DOHH2 (cell line): ENCODE results near the gene IGSF22.

Experiments
- H3F3A ChIP-seq: fragments of 200-600 bp; sonication (generic), shearing (Covaris generic); 2 replicates; pipeline ENCODE4 v1.6.0; 2016; ENCODE audit warnings: antibody characterized with exemption, mild to moderate bottlenecking; ENCODE audit not compliant: control insufficient read depth, insufficient read depth
- H3K27ac ChIP-seq: fragments of 200-600 bp; sonication (generic); 2 replicates; pipeline ENCODE4 v1.5.1; 2014; ENCODE audit warnings: low read depth, mild to moderate bottlenecking, low read length, moderate library complexity
- H3K27me3 ChIP-seq: fragments of 200-600 bp; sonication (generic); 2 replicates; pipeline ENCODE4 v1.6.1; 2014; ENCODE audit warnings: mild to moderate bottlenecking, low read length, mixed read lengths; ENCODE audit not compliant: control insufficient read depth
- H3K36me3 ChIP-seq: fragments of 200-600 bp; sonication (generic); 2 replicates; pipeline ENCODE4 v1.6.1; 2014; ENCODE audit warnings: mild to moderate bottlenecking, low read length, moderate library complexity, mixed read lengths; ENCODE audit not compliant: control insufficient read depth
- H3K4me1 ChIP-seq: fragments of 200-600 bp; sonication (generic); 2 replicates; pipeline ENCODE4 v1.6.1; 2014; ENCODE audit warnings: mild to moderate bottlenecking, low read length, mixed read lengths; ENCODE audit not compliant: control insufficient read depth
- H3K4me2 ChIP-seq: fragments of 200-600 bp; sonication (generic); 2 replicates; pipeline ENCODE4 v1.6.0; 2014; ENCODE audit warnings: mild to moderate bottlenecking, low read length, moderate library complexity
- H3K4me3 ChIP-seq: fragments of 200-600 bp; sonication (generic); 2 replicates; pipeline ENCODE4 v1.5.1; 2014; ENCODE audit warnings: mild to moderate bottlenecking, low read length, mixed read lengths
- H3K79me2 ChIP-seq: fragments of 200-600 bp; sonication (generic); 2 replicates; pipeline ENCODE4 v1.6.1; 2014; ENCODE audit warnings: mild to moderate bottlenecking, low read length, mixed read lengths; ENCODE audit not compliant: control insufficient read depth
- H3K9me2 ChIP-seq: fragments of 200-600 bp; sonication (generic); replicated peaks from 2 replicates; pipeline ENCODE4 v1.6.1; 2014; ENCODE audit warnings: mild to moderate bottlenecking, low read length, mixed read lengths; ENCODE audit not compliant: control insufficient read depth
- H3K9me3 ChIP-seq: fragments of 200-600 bp; sonication (generic); 2 replicates; pipeline ENCODE4 v1.6.1; 2014; ENCODE audit warnings: antibody characterized with exemption, low read length, mixed read lengths; ENCODE audit not compliant: control insufficient read depth, insufficient read depth
- H4K20me1 ChIP-seq: fragments of 200-600 bp; sonication (generic); 2 replicates; pipeline ENCODE4 v1.6.0; 2014; ENCODE audit warnings: low read depth, mild to moderate bottlenecking, antibody characterized with exemption, low read length, moderate library complexity; ENCODE audit not compliant: control insufficient read depth, insufficient read depth
- CTCF ChIP-seq: fragments of 200-600 bp; sonication (generic); IDR thresholded peaks from one replicate; pipeline ENCODE4 v1.5.1; 2014; ENCODE audit warnings: antibody characterized with exemption, mild to moderate bottlenecking, low read depth, low read length; ENCODE audit not compliant: poor library complexity, severe bottlenecking
- EZH2phosphoT487 ChIP-seq: fragments of 200-600 bp; sonication (generic); IDR thresholded peaks from 2 replicates; pipeline ENCODE4 v1.6.1; 2017; ENCODE audit warnings: borderline replicate concordance, mild to moderate bottlenecking, antibody characterized with exemption, low read length, moderate library complexity, mixed read lengths

IGSF22 gene

GRCh38 chr11:18709414-18709813 is 16.6 kb downstream of the IGSF22 start:
- Histone ChIP-seq H4K20me1 (no peaks in the 10 kb centered on the region), H3K79me2 (no peaks in the 10 kb centered on the region), H3K27me3 (peaks cover 29% of the 10 kb centered on the region), H3K9me3 (no peaks in the 10 kb centered on the region), H3K9me2 (no peaks in the 10 kb centered on the region), H3F3A (no peaks in the 10 kb centered on the region; the same call in 1 of the 2 replicates), H3K4me1 (peaks cover 14% of the 10 kb centered on the region), H3K4me2 (no peak overlapping the region), H3K27ac (no peak overlapping the region), H3K36me3 (no peaks in the 10 kb centered on the region), H3K4me3 (no peak overlapping the region)
- TF ChIP-seq EZH2phosphoT487 (no peak), CTCF (no peak)

- H3K79me2 ChIP-seq, result no peaks in the 10 kb centered on the region
- H4K20me1 ChIP-seq, result no peaks in the 10 kb centered on the region
- TF ChIP-seq CTCF, result no peak
- TF ChIP-seq EZH2phosphoT487, result no peak
- no peaks in the 10 kb centered on the region for H3K36me3 ChIP-seq
- no peak overlapping the region for H3K4me3 ChIP-seq
- no peaks in the 10 kb centered on the region for H3K9me2 ChIP-seq
- H3K4me1 ChIP-seq, result peaks cover 14% of the 10 kb centered on the region
- no peak overlapping the region for H3K4me2 ChIP-seq
- no peaks in the 10 kb centered on the region for H3K9me3 ChIP-seq
- H3K27ac ChIP-seq, result no peak overlapping the region
- peaks cover 29% of the 10 kb centered on the region for H3K27me3 ChIP-seq
- no peaks in the 10 kb centered on the region; the same call in 1 of the 2 replicates for H3F3A ChIP-seq
Observed at GRCh38 chr11:18707811-18708340, 18.1 kb downstream of the IGSF22 start.

GRCh38 chr11:18706330-18707243 is 19.4 kb downstream of the IGSF22 start:
- peaks cover 23% of the 10 kb centered on the region for H3K27me3 ChIP-seq
- H4K20me1 ChIP-seq, result no peaks in the 10 kb centered on the region
- H3K79me2 ChIP-seq, result no peaks in the 10 kb centered on the region
- no peaks in the 10 kb centered on the region for H3K36me3 ChIP-seq
- peak overlapping the region; percentile 85 for H3K4me2 ChIP-seq
- H3K9me2 ChIP-seq, result no peaks in the 10 kb centered on the region
- no peaks in the 10 kb centered on the region for H3K9me3 ChIP-seq
- H3K4me3 ChIP-seq, result peak overlapping the region; percentile 73
- H3K27ac ChIP-seq, result no peak overlapping the region
- H3K4me1 ChIP-seq, result peaks cover 14% of the 10 kb centered on the region
- TF ChIP-seq EZH2phosphoT487 (no peak), CTCF (no peak)
- no peaks in the 10 kb centered on the region; the same call in 1 of the 2 replicates for H3F3A ChIP-seq
